ENCODE results near the gene CHRNB4. TPM values are rescaled to one million over a fixed set of nuclear protein-coding genes. Genes with fewer than 3 reads are reported as not detected.

Gene CHRNB4
- total and polyA plus RNA-seq, 2 of the 8 experiments (the other 6 are each of a cell fraction or from before 2014, with no cell fraction given), result 2.4 to 4.5 TPM

- TF ChIP-seq YY1 (IDR thresholded peaks at IDR 0.05; ENCODE audit: low read depth, low read length) (no peak), ATF2 (IDR thresholded peaks at IDR 0.05; ENCODE audit: low read length) (no peak), ATF3 (IDR thresholded peaks at IDR 0.05; ENCODE audit: insufficient read depth, low read depth, low read length) (no peak), TBP (IDR thresholded peaks at IDR 0.05; ENCODE audit: low read depth, low read length) (no peak)
Observed at GRCh38 chr15:78598348-78598747, 42.7 kb downstream of the CHRNB4 start (continued).
